ENCODE measurements around the gene CDR2.

Gene CDR2

DNA sequence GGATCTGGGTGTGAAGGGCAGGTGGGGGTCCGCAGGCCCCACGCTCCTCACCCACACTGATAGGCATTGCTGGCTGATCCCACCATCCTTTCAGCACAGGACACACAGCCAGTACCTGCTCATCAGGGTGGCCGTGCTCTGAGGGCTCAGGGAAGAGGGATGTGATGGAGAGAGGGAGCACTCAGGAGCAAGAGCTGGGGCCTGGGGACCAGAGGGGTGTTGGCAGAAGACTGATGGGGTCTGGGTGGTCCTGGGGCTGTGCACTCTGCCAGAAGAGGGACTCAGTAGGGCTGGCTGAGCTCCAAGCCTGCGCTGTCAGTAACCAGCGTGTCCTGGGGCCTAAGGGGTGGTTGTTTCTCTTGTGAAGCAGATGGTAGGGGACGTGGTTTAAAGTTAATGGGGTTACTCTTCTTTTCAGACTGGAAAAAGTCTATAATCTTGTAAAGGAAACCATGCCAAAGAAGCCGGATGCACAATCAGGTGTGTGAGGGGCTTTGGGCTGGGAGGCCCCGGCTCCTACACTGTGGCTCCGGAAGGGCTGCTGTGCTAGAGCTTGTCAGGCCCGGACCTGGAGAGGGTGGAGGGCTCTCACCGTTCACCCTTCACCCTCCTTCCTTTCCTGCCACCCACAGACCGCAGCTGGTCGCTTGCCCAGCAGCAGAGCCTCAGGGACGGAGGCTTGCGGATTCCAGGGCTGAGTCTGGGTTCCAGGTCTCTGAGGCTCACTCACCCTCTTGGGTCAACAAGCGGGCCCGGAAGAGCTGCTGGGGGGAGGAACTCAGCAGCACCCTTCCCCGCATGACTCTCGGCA is 49.4 kb downstream of the CDR2 start:
- no peak for DNase-seq (ENCODE audit: low read depth, low spot score)

DNA sequence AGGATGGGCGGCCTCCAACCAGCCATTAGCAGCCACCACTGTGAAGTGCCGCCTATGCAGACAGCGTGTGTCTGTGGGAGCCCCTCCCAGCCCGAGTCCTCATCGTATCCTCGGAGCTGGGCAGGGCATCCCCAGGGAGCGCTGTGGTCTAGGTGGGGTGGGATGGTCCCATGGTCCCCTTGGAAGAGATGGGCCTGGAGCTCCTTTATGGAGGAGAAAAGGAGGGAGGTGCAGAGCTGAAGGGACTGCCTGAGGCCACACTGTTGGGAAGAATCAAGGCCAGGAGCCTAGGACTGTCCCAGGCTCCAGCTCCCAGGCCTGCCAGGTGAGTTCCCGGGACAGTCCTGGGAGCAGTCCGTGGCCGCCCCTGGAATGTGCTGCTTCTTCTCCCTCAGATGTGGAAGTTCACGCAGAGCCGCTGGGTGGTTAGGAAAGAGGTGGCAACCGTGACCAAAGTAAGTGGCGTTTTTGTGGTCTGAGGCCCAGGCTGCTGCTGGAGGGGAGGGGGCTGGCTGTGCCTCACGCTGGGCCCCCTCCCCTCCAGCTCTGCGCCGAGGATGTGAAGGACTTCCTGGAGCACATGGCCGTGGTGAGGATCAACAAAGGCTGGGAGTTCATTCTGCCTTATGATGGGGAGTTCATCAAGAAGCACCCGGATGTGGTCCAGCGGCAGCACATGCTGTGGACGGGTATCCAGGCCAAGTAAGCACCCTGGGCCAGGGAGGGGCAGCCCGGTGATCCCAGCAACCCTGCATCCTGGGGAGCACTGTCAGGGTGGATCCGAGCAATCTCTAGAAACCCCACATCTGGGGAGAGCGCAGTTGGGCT is 50.2 kb downstream of the CDR2 start:
- DNase-seq (ENCODE audit: low read depth, low spot score): no peak

DNA sequence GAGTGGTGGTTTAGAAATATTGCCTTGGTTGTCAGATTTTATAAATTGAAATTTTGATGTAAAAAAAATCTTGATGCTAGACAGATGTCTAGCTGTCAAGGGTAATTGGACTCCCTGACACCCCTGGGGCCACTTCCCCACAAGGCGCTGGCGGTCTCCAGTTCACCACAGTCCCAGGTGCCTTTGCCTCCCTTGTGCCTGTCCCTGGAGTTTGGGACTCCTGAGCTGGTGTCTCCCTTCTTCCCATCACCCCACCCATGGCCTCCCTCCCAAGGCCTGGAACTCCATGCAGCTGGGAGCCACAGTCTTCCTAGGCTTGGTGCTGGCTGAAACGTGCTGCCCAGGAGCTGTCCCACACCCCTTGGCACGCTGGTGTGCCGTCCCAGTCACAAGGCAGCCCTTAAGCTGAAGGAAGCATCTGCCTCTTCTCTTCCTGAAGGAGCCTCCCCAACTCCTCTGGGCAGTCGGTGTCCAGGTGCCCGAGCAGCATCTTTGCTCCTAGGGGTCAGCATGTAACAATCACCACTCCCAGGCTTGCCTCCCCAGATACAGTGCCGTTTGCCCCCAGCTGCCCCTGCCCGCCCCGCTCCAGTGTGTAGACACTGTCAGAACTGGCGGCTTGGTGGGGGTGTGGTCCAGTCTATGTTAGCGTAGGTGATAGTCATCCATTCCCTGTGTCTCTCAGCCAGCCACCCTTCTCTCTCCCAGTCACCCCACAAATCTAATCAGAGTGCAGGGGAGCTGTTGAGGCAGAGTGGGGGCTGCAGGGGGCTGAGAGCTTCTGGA is 51.1 kb downstream of the CDR2 start:
- DNase-seq (ENCODE audit: low read depth, low spot score): no peak

DNA sequence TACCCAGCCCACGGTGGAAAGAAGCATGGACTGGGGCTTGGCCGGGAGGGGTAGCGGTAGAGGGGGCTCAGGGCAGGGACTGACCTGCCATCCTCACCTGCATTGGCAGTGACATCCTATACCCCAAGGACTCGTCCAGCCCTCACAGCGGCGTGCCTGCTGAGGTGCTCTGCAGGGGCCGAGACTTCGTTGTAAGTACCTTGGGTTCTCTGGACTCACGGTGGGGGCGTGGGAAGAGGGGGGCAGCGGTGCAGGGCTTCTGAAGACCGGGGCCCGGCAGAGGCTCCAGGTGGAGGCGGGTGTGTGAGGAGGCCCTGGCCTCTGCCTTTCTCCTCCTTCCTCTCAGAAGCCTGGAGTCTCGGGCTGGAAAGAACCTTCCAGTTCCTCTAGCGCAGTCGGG is 51.7 kb downstream of the CDR2 start:
- no peak for DNase-seq (ENCODE audit: low read depth, low spot score)

DNA sequence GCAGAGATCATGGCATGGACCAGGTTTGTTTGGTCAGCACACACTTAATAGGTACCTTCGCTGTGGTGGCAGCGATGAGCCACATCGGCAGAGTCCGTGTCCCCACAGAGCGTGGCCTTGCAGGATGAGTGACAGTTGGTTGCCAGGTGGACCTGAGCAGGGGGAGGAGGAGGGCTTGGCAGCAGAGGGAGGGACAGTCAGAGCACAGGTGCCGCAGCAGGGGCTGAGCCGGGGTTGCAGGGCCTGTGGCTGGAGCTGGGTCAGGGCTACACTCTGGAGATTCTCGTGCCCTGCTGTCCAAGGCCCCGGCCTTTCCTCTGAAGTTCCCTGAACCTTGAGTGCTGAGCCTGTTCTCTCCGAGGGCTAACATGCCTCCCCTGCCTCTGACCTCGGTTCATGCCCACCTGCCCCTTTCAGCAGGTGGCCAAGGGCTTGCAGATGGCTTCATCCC is 52.4 kb downstream of the CDR2 start:
- no peak for DNase-seq (ENCODE audit: low read depth, low spot score)

DNA sequence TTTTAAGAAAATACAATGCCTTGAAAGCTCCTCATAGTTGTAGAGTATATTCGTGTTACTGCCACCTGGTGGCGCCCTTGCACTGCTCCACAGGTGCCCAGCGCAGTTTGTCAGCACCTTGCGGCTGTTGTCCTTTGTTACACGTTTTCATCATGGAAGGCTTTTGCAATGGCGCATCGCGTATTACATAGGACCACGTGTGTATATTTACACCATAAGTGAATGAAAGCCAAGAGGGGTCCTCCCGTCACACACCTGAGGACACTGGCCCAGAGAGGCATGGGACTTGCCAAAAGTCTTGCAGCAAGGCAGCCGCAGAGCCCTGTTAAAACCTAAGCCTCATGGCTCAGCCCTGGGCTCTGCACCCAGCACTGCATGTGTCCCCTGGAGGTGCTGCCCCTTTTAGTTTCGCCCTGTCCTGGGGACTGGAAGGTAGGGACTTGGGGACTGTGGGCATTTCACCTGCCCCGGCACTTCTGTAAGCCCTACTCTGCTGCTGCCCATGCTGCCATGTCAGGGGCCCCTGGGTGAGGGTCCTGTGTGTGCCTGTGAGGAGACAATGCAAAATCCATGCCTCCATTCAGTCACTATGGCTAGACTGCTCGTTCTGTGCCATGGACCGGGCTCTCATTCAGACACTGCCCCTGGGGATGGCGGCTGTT is 52.9 kb downstream of the CDR2 start:
- DNase-seq (ENCODE audit: low read depth, low spot score): no peak

DNA sequence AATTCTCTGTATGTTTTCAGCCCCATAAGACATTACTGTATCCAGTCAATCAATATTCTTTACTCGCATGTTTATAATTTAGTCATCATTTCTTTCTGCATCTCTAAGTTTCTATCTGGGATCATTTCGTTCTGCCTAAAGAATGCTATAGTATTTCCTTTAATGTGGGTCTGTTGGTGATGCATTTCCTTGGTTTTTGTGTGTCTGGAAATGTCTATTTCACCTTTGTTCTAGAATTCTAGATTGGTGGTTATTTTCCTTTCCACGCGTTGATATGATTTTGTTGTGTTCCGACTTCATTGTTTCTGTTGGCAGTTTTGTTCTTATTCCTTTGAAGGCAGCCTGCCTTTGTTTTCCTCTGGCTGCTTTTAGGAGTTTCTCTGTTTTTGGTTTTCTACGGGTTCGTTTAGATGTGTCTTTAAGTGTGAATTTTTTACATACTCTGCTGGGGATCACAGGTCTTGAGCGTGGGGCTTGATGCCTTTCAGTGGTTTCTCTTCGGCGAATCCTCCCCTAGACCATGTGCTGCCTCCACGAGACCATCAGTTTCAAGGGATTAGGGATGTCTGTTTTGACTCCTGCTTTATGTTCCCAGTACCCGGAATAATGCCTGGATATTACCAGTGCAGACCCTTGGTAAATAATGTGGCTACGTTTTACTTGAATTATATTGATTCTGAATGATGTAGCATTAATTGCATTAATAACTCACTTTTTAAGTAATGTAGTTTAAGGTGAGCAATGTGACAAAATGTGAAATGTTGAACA is 53.7 kb downstream of the CDR2 start:
- DNase-seq (ENCODE audit: low read depth, low spot score): no peak

DNA sequence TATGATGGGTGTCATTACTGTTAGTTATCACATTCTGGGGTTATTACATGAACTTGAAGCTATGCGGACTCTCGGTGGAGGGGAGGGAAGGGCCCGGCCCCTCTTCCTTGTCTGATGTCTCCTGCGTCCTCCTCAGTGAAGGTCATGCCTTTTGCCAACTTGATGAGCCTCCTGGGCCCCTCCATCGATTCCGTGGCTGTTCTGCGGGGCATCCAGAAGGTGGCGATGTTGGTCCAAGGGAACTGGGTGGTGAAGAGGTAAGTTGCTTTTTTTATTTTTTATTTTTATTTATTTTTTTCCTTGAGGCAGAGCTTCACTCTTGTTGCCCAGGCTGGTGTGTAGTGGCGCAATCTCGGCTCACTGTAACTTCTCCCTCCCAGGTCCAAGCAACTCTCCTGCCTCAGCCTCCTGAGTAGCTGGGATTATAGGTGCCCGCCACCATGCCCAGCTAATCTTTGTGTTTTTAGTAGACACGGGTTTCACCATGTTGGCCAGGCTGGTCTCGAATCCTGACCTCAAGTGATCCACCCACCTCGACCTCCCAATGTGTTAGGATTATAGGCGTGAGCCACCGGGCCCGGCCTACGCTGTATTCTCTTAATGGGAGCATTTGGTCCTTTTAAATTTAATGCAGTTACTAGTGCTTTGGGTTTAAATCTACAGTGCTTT is 55.6 kb downstream of the CDR2 start:
- DNase-seq (ENCODE audit: low read depth, low spot score): no peak

DNA sequence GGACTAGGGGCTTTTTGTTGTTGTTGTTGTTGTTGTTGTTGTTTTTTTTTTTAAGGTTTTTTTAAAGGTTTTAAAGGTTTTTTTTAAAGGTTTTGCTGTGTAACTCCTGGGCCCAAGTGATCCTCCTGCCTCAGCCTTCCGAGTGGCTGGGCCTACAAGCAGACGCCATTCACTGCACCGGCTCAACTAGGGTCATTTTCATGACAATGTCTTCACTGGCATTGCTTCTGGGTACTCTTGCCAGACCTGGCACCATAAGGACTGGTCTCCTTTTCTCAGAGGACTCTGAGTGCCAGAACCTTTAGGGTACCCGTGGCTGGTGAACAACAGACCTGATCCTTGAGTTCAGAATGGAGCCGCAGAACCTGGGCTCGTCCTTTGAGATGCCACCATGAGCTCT is 56.8 kb downstream of the CDR2 start:
- DNase-seq (ENCODE audit: low read depth, low spot score): no peak

DNA sequence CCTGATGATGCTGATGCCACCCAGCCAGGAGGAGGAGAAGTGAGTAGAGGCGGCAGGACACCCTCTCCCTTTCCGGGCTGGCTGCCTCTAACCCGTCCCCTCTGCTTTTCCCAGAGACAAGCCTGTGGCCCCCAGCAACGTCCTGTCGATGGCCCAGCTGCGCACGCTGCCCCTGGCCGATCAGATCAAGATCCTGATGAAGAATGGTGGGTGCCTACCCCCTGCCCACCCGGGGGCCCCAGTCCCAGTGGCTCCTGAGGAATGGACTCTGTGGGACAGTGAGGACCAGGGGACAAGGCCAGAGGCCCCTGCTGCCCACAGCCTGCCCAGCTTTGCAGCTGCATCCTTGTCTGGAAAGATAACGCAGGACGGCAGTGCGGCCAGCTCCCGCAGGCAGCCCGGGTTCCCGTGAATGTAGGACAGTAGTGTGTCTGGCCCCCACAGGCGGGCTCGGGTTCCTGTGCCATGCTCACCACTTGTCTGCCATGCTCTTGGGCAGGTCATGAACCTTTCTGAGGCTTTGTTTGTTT is 57.4 kb downstream of the CDR2 start:
- DNase-seq (ENCODE audit: low read depth, low spot score): no peak

DNA sequence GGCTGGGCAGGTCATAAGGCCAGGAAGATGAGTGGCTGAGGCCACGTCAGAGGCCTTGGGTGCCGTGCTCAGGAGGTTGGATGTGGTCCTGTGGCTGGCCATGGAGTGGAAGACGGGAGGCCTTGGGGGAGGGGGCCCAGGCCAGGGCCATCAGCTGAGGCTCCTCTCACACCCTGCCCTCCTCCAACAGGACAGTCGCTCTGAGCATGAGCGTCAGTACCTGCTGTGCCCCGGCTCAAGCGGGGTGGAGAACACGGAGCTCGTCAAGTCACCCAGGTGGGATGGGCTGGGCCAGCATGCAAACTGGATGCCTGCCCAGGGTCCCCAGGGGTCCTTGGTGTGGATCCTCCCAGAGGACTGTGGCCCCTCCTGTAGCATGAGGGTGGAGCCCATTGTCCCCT is 58.0 kb downstream of the CDR2 start:
- DNase-seq (ENCODE audit: low read depth, low spot score): no peak

DNA sequence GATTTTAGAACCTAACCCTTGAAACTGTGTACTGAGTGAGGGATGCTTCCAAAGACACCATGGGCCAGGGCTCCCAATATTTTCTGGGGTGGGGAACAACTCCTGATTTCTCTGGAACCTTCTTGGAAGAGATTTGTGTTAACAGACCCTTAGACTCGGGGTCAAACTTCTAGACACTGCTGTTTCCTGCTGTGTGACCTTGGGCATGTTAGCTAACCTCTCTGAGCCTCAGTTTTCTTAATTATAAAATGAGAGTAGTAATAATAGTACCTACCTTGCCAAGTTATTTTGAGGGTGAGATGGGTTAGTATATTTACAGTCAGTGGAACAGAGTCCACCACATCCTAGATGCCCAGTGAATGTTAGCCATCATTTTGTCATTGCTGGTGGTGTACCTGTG is 58.4 kb downstream of the CDR2 start:
- DNase-seq (ENCODE audit: low read depth, low spot score): no peak

DNA sequence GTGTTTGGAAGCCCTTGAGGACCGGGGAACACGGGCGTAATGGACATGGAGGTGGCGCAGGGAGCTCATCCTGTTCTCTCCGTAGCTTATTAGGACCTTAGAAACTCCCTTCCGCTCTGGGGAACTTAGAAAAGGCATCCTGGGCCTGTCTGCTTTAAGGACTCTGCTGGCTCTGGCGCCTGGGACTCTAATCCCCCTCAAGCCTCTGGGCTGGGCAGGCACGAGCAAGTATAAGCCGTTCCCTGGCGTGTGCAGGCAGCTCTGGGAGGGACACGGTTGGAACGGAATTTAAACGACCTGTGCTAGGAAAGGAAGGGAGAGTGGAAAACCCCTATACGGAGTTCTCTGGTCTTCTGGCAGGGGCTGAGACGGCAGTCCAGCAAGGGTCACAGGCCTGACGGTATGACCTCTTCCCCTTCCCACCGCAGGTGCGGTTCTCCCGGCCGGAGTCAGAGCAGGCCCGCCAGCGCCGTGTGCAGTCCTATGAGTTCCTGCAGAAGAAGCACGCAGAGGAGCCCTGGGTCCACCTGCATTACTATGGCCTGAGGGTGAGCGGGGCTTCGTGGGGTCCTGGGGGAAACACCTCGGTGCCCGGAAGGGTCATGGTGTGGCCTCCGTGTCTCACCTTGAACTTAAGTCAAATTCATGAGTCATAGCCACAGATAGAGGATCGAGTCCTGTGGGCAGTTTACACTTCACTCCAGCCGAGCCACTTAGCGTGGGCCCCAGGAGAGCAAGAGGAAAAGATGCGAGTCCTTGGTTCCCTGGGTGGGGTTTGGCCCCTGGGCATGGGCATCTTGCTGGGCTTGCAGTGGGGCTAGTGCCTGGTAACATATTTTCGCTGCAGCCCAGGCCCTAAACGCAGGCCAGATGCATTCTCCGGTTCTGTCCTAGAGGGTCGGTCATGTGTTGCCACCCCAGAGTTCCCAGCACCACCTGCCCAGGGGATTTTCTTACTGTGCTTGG is 59.5 kb downstream of the CDR2 start:
- no peak for DNase-seq (ENCODE audit: low read depth, low spot score)

DNA sequence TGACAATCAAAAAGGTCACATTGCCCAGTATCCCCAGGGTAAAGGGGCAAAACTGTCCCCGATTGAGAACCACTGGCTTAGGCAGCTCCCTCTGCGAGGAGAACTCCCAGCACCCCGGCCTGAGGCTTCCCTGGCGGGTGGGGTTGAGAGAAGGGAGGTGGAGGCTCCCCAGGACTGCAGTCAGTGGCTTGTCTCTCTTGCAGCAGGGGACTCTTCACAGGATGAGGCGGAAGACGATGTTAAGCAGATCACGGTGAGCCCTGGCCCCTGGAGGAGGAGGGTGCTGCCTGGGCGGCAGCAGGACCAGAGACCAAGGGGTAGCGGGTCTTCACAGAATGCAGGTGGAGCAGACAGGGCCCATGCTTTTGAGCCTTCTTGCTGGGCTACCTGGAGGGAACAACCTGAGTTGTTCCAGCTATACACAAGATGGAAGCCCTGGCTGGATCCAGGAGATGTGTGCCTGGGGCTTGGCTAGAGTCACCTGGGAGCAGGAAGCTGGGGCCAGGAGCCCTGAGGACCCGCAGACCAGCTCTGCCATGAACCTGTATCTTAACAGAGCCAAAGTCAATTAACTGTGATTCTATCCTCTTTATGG is 60.4 kb downstream of the CDR2 start:
- no peak for DNase-seq (ENCODE audit: low read depth, low spot score)

DNA sequence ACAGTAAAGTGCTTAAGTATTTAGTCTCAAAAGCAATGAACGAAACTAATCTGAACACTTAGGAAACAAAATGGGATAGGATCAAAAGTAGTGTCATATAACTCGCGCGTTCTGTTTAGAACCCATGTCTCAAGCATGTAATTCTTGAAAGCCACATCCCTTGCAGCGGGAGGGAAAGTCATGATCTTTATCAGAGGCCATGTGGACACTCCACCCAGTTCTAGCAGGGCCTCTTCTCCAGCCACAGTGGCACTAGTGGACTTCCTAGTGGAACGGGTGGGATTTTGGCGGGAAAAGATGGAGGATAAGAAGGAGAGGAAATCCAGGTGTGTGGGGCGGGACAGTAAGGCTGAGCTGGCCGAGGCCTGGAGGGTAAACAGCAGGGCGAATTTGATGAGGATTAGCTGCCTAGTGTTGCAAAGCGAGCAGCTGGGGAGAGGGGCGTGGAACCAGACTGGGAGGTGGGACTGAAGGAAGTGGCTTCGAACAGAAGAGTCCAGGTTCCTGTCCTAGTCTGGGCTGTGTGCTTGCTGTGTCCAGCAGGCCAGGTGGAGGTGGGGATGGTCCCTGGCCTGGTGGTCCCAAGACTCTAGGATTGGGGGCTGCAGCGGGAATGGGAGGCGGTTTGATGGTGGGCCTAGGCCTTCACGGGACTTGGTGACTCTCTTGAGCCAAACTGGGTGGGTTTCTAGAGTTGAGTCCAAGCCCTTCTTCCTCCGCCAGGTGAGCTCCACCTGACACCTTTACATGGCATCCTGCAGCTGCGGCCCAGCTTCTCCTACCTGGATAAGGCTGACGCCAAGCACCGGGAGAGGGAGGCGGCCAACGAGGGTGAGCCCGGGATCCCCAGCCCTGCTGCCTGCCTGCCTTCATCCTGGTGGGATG is 61.3 kb downstream of the CDR2 start:
- DNase-seq (ENCODE audit: low read depth, low spot score): no peak

DNA sequence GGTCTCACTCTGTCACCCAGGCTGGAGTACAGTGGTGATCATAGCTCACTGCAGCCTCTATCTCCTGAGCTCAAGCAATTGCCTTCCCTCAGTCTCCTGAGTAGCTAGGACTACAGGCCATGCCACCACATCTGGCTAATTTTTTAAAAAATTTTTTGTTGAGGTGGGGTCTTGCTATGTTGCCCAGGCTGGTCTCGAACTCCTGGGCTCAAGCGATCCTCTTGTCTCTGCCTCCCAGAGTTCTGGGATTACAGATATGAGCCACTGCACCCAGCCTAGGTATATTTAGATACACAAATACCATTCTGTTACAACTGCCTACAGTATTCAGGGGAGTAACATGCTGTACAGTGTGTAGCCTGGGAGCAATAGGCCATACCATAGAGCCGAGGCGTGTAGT is 62.9 kb downstream of the CDR2 start:
- no peak for DNase-seq (ENCODE audit: low read depth, low spot score)

DNA sequence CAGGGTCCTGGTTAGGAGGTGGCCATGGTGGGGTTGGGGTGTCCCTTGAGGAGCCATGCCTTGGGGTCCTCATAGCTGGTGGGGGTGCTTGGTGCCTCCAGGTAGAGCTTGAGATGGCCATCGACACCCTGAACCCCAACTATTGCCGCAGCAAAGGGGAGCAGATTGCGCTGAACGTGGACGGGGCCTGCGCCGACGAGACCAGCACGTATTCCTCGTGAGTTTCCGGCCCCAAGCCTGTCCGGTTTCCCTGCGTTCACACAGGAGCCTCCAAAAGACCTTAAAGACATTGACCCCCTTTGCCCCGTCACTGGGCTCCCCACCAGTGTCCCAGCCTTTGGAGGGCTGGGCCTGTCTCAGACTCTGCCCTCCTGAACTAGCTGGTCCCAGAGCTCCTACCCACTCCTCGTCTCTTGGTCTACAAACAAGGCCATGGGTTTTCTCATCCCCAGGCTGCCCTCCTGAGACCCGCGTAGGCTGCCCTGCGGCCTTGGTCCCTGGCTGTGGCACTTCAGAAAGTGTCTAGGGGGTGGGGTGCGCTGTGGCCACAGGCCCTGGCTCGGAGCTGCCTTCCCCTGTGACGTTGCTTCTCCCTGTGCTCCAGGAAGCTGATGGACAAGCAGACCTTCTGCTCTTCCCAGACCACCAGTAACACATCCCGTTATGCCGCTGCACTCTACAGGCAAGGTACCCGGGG is 65.4 kb downstream of the CDR2 start:
- no peak for DNase-seq (ENCODE audit: low read depth, low spot score)
